BE2C (cell line): ENCODE results near the gene ADAMTS9.

Experiments used
- DNase-seq: peaks from one replicate; pipeline ENCODE4 v3.0.0-alpha.2; 2020
- H3K27me3 ChIP-seq: fragments of 250-450 bp; sonication (Bioruptor Pico); 2 replicates; pipeline ENCODE4 v1.5.1; 2020; ENCODE audit warnings: mild to moderate bottlenecking
- H3K36me3 ChIP-seq: fragments of 250-450 bp; sonication (Bioruptor Pico); 2 replicates; pipeline ENCODE4 v1.5.1; 2020; ENCODE audit warnings: mild to moderate bottlenecking
- H3K4me1 ChIP-seq: fragments of 250-450 bp; sonication (Bioruptor Pico); 2 replicates; pipeline ENCODE4 v1.5.1; 2020
- H3K4me3 ChIP-seq: 2 replicates; pipeline ENCODE4 v1.5.1; 2011; ENCODE audit warnings: low read depth, low read length
- H3K9me3 ChIP-seq: fragments of 250-450 bp; sonication (Bioruptor Pico); 2 replicates; pipeline ENCODE4 v1.5.1; 2020
- TF ChIP-seq, protein P1 (sequence below): IDR thresholded peaks from 2 replicates; pipeline ENCODE4 v1.5.1; 2012; ENCODE audit warnings: mild to moderate bottlenecking, low read depth, low read length

ADAMTS9 gene

DNA sequence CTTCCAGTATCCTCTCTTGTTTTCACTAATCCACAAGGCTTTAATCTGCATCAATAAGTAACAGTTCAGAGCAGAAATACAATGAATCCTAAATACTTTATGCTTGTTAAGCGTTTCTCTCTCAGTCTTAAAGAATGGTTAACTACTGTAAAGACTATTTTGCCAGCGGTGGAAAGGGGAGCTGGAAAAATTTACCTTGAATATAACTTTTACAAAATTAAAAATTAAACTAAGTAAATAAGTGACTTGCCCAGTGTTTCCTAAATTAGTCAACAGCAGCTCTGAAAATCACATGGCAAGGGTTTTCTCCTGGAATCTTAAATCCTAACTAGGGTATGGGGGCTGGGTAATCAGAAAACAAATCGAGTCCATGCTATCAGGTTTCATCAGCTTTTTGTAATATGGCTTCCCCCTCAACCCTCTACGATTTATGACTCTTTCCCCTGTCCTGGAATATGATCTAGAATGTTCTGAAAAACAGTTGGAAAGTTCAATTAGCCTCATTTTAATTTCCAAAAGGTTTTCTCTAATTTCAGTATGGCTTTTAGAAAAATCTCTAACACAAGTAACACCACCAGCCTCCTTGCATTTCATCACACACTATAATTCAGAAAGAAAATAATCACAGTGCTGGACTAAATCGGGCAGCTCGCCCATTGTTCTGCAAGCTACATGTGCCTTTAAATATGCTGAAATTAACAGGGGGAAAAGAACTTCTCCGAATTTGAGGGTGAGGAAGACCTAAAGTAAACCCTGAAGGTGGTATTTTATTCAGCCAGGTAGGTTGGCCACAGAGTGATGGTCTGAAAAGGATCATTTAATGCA is 133.5 kb downstream of the ADAMTS9 start:
- no peaks in the 10 kb centered on the region for H3K27me3 ChIP-seq
- no peak for DNase-seq
- TF ChIP-seq, protein P1, sequence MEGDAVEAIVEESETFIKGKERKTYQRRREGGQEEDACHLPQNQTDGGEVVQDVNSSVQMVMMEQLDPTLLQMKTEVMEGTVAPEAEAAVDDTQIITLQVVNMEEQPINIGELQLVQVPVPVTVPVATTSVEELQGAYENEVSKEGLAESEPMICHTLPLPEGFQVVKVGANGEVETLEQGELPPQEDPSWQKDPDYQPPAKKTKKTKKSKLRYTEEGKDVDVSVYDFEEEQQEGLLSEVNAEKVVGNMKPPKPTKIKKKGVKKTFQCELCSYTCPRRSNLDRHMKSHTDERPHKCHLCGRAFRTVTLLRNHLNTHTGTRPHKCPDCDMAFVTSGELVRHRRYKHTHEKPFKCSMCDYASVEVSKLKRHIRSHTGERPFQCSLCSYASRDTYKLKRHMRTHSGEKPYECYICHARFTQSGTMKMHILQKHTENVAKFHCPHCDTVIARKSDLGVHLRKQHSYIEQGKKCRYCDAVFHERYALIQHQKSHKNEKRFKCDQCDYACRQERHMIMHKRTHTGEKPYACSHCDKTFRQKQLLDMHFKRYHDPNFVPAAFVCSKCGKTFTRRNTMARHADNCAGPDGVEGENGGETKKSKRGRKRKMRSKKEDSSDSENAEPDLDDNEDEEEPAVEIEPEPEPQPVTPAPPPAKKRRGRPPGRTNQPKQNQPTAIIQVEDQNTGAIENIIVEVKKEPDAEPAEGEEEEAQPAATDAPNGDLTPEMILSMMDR = no peak
- no peaks in the 10 kb centered on the region for H3K9me3 ChIP-seq
- no peak overlapping the region for H3K4me3 ChIP-seq
- H3K4me1 ChIP-seq = no peaks in the 10 kb centered on the region; the same call in 1 of the 2 replicates
- H3K36me3 ChIP-seq = peaks cover 43% of the 10 kb centered on the region

DNA sequence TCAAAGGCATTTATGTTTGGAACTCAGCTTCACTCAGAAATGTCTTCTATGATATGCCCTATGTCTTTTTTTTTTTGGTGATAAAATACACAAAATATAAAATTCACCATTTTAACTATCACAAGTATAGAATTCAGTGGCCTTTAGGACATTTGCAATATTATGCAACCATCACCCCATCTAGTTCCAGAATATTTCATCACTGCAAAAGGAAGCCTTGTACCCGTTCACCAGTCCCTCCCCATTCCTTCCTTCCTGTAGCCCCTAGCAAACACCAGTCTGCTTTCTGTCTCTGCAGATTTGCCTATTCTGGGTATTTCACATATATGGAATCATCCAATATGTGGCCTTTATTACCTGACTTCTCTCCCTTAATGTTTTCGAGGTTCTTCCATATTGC is 134.8 kb downstream of the ADAMTS9 start:
- Histone ChIP-seq H3K9me3 (no peaks in the 10 kb centered on the region), H3K4me1 (no peaks in the 10 kb centered on the region; the same call in 1 of the 2 replicates), H3K36me3 (peaks cover 51% of the 10 kb centered on the region), H3K4me3 (no peak overlapping the region), H3K27me3 (no peaks in the 10 kb centered on the region)
- TF ChIP-seq, protein P1 = no peak
- DNase-seq = no peak

DNA sequence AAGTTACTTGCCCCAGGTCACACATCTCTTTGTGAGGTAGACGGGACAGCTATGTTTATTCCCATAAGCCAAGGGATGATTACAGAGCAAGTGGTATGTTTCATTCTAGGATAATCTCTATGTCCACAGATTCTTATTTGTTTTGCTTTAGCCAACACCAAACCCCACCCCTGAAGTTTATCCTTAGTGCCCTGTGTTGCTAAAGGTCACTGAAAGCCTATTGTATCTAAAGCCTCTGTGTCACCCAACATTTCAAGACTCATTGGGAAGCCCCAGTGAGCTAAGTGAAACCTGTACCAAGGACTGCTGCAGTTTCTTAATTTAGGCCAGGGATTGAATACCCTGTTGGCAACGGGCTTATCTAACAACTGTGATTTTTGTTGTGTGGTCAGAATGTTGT is 135.6 kb downstream of the ADAMTS9 start:
- Histone ChIP-seq H3K36me3 (peaks cover 44% of the 10 kb centered on the region), H3K27me3 (no peaks in the 10 kb centered on the region), H3K9me3 (no peaks in the 10 kb centered on the region), H3K4me3 (no peak overlapping the region), H3K4me1 (no peaks in the 10 kb centered on the region; the same call in 1 of the 2 replicates)
- TF ChIP-seq, protein P1 = no peak
- DNase-seq = no peak

DNA sequence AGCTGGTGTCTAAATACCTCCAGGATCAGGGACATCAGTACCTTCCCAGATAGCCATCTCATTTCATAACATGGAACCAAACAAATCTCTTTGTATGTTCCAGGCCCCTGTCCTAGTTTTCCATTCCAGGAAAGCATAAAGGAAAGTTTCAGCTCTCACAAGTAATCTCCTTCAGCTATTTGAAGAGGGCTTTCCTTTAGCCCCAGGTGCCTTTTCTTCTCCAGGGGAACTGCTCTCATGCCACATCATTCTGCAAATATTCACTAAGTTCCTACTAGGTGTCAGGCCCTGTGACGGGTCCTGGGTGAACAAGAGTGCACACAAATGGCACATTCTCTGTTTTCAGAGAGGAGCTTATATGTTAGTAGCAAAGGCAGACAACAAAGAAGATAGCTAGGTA is 136.1 kb downstream of the ADAMTS9 start:
- H3K4me3 ChIP-seq = no peak overlapping the region
- DNase-seq = no peak
- no peaks in the 10 kb centered on the region; the same call in 1 of the 2 replicates for H3K4me1 ChIP-seq
- TF ChIP-seq, protein P1 = no peak
- H3K27me3 ChIP-seq = no peaks in the 10 kb centered on the region
- H3K36me3 ChIP-seq = peaks cover 45% of the 10 kb centered on the region
- H3K9me3 ChIP-seq = no peaks in the 10 kb centered on the region

DNA sequence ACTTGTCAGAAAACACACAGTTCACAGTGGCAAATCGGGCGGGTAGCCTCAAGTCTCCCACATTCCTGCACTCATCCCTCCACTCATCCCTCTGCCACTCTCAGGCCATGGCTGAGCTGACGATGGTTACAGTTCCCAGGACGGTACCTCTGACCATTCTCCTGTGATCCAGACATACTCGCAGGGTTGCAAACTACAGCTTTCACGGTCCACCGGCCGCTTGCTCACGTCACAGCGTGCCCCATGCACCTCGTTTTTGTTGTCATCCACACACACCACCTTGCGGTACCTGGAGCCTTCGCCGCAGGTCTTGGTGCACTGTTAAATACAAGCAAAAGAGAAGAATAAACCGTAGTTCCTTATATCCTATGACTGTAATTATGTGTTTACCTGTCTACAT is 137.1 kb downstream of the ADAMTS9 start:
- peaks cover 51% of the 10 kb centered on the region for H3K36me3 ChIP-seq
- no peaks in the 10 kb centered on the region for H3K9me3 ChIP-seq
- DNase-seq = no peak
- no peaks in the 10 kb centered on the region; the same call in 1 of the 2 replicates for H3K4me1 ChIP-seq
- H3K27me3 ChIP-seq = no peaks in the 10 kb centered on the region
- TF ChIP-seq, protein P1 = no peak
- H3K4me3 ChIP-seq = no peak overlapping the region

DNA sequence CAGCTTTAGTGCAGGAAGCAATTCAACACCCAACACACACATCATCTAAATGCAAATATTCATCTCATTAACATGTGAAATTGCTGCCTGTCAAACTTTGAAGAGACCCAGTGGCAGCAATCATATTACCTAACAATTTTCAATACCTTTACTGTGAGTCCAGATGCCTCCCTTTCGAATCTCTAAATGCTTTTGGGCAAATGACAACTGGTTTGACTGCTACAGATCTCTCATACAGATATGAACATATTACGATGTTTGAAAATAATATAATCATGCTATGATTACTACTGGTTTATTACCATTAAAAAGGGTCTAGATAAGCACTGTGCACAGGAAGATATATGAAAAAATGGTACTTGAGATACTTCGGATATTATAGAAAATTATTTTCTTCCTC is 137.9 kb downstream of the ADAMTS9 start:
- TF ChIP-seq, protein P1 = no peak
- no peak for DNase-seq
- H3K36me3 ChIP-seq = peaks cover 46% of the 10 kb centered on the region
- no peaks in the 10 kb centered on the region; the same call in 1 of the 2 replicates for H3K4me1 ChIP-seq
- no peak overlapping the region for H3K4me3 ChIP-seq
- no peaks in the 10 kb centered on the region for H3K27me3 ChIP-seq
- H3K9me3 ChIP-seq = no peaks in the 10 kb centered on the region
